HEK293 (cell line): ENCODE measurements around the gene PPAT.

ENCODE experiments used
- CTCF ChIA-PET: fragments of 350-600 bp; formaldehyde crosslinking; extraction: SDS; loops from one replicate; lab custom pipeline; 2021; ENCODE audit warnings: antibody characterized with exemption; lab: Yijun Ruan, JAX
- POLR2A ChIA-PET: fragments of 300-600 bp; formaldehyde crosslinking; extraction: SDS; loops from one replicate; lab custom pipeline; 2020; ENCODE audit warnings: antibody characterized with exemption, inconsistent platforms; lab: Yijun Ruan, JAX
- H3K27ac ChIP-seq: fragments of 200-500 bp; sonication (Bioruptor generic); 2 replicates; pipeline ENCODE4 v1.5.1; 2014; ENCODE audit warnings: low read depth, low read length, control low read depth, inconsistent platforms; ENCODE audit errors: extremely low read depth
- H3K36me3 ChIP-seq, 2 experiments: fragments of 200-500 bp in 1 of 2; sonication (Bioruptor generic) in 1 of 2; 1 replicate in 1 of 2; 2 replicates in 1 of 2; pipeline ENCODE4 v1.5.1; 2014 to 2017; ENCODE audit warnings: inconsistent platforms in 2 of 2, low read length in 2 of 2; ENCODE audit not compliant: control insufficient read depth in 2 of 2, insufficient read depth in 1 of 2
- H3K4me1 ChIP-seq: fragments of 200-500 bp; sonication (Bioruptor generic); 2 replicates; pipeline ENCODE4 v1.5.1; 2014; ENCODE audit warnings: mild to moderate bottlenecking, low read length, inconsistent platforms; ENCODE audit not compliant: control insufficient read depth, insufficient read depth
- H3K4me3 ChIP-seq: 2 replicates; pipeline ENCODE4 v1.5.1; 2011; ENCODE audit warnings: low read depth, mild to moderate bottlenecking, control low read depth, low read length, moderate library complexity
- H3K9me3 ChIP-seq: fragments of 200-500 bp; sonication (Bioruptor generic); 2 replicates; pipeline ENCODE4 v1.5.1; 2014; ENCODE audit warnings: low read depth, low read length, inconsistent platforms; ENCODE audit not compliant: control insufficient read depth, insufficient read depth
- ATF2 ChIP-seq: fragments of 450-650 bp; formaldehyde crosslinking; IDR thresholded peaks from 2 replicates; pipeline ENCODE4 v1.5.1; 2016; ENCODE audit warnings: missing biosample characterization, missing genetic modification characterization, low read depth
- HOXC10 ChIP-seq: sonication (generic); formaldehyde crosslinking; IDR thresholded peaks from 2 replicates; pipeline ENCODE4 v1.8.1; 2023; ENCODE audit warnings: mild to moderate bottlenecking, missing genetic modification reagents
- KLF7 ChIP-seq: fragments of 450-650 bp; formaldehyde crosslinking; IDR thresholded peaks from 2 replicates; pipeline ENCODE4 v1.5.1; 2016; ENCODE audit warnings: missing biosample characterization, missing genetic modification characterization, borderline replicate concordance
- SCRT1 ChIP-seq: fragments of 450-650 bp; formaldehyde crosslinking; IDR thresholded peaks from 2 replicates; pipeline ENCODE4 v1.5.1; 2016; ENCODE audit warnings: missing biosample characterization, missing genetic modification characterization, borderline replicate concordance
- SCRT2 ChIP-seq: fragments of 450-650 bp; formaldehyde crosslinking; IDR thresholded peaks from 2 replicates; pipeline ENCODE4 v1.5.1; 2016; ENCODE audit warnings: missing biosample characterization, missing genetic modification characterization
- ZEB2 ChIP-seq: fragments of 450-650 bp; formaldehyde crosslinking; IDR thresholded peaks from 2 replicates; pipeline ENCODE4 v1.5.1; 2016; ENCODE audit warnings: missing biosample characterization, missing genetic modification characterization
- ZFP3 ChIP-seq: fragments of 450-650 bp; formaldehyde crosslinking; IDR thresholded peaks from 2 replicates; pipeline ENCODE4 v1.5.1; 2016; ENCODE audit warnings: low read depth, missing biosample characterization, missing genetic modification characterization
- ZNF112 ChIP-seq: fragments of 450-650 bp; formaldehyde crosslinking; IDR thresholded peaks from 2 replicates; pipeline ENCODE4 v1.5.0; 2017; ENCODE audit warnings: missing biosample characterization, missing genetic modification characterization
- ZNF132 ChIP-seq: fragments of 450-650 bp; formaldehyde crosslinking; IDR thresholded peaks from 2 replicates; pipeline ENCODE4 v1.5.1; 2017; ENCODE audit warnings: missing biosample characterization, missing genetic modification characterization, borderline replicate concordance
- ZNF140 ChIP-seq: fragments of 450-650 bp; formaldehyde crosslinking; IDR thresholded peaks from 2 replicates; pipeline ENCODE4 v1.5.1; 2016; ENCODE audit warnings: missing biosample characterization, missing genetic modification characterization
- ZNF146 ChIP-seq: fragments of 450-650 bp; formaldehyde crosslinking; IDR thresholded peaks from 2 replicates; pipeline ENCODE4 v1.5.1; 2016; ENCODE audit warnings: missing biosample characterization, missing genetic modification characterization
- ZNF169 ChIP-seq: fragments of 450-650 bp; formaldehyde crosslinking; IDR thresholded peaks from 2 replicates; pipeline ENCODE4 v1.5.1; 2016; ENCODE audit warnings: missing biosample characterization, missing genetic modification characterization
- ZNF248 ChIP-seq: fragments of 450-650 bp; formaldehyde crosslinking; IDR thresholded peaks from 2 replicates; pipeline ENCODE4 v1.5.1; 2017; ENCODE audit warnings: missing biosample characterization, missing genetic modification characterization
- ZNF26 ChIP-seq: fragments of 450-650 bp; formaldehyde crosslinking; IDR thresholded peaks from 2 replicates; pipeline ENCODE4 v1.5.1; 2016; ENCODE audit warnings: missing biosample characterization, missing genetic modification characterization
- ZNF521 ChIP-seq: fragments of 450-650 bp; formaldehyde crosslinking; IDR thresholded peaks from 2 replicates; pipeline ENCODE4 v1.5.1; 2017; ENCODE audit warnings: missing biosample characterization, mild to moderate bottlenecking, missing genetic modification characterization
- ZNF580 ChIP-seq: fragments of 450-650 bp; formaldehyde crosslinking; IDR thresholded peaks from 2 replicates; pipeline ENCODE4 v1.5.1; 2016; ENCODE audit warnings: missing biosample characterization, missing genetic modification characterization
- ZNF610 ChIP-seq: fragments of 450-650 bp; formaldehyde crosslinking; IDR thresholded peaks from 2 replicates; pipeline ENCODE4 v1.5.1; 2016; ENCODE audit warnings: missing biosample characterization, missing genetic modification characterization, borderline replicate concordance
- ZNF785 ChIP-seq: fragments of 450-650 bp; formaldehyde crosslinking; IDR thresholded peaks from 2 replicates; pipeline ENCODE4 v1.5.1; 2016; ENCODE audit warnings: missing biosample characterization, missing genetic modification characterization
- ZNF791 ChIP-seq: fragments of 450-650 bp; formaldehyde crosslinking; IDR thresholded peaks from 2 replicates; pipeline ENCODE4 v1.5.1; 2016; ENCODE audit warnings: missing biosample characterization, missing genetic modification characterization
- ZSCAN4 ChIP-seq: fragments of 450-650 bp; formaldehyde crosslinking; IDR thresholded peaks from 2 replicates; pipeline ENCODE4 v1.5.1; 2017; ENCODE audit warnings: missing biosample characterization, missing genetic modification characterization
- TF ChIP-seq, protein P1 (sequence below): fragments of 450-650 bp; formaldehyde crosslinking; IDR thresholded peaks from 2 replicates; pipeline ENCODE4 v1.5.1; 2017; ENCODE audit warnings: missing biosample characterization, mild to moderate bottlenecking, missing genetic modification characterization, moderate library complexity

PPAT gene

GRCh38 chr4:56427179-56427578 is 8.2 kb downstream of the PPAT start:
- H3K36me3 ChIP-seq: no peaks in the 10 kb centered on the region
- CTCF ChIA-PET: interaction anchor here (0.6 kb wide), 1 partner anchor 435 kb away, joined by 3 read pairs; no protein-coding TSS in a partner anchor
- 0 out of 2 replicates have a peak, but pooled peaks cover 4% of the 10 kb centered on the region for H3K4me1 ChIP-seq
- no peak overlapping the region for H3K27ac ChIP-seq
- H3K9me3 ChIP-seq: no peaks in the 10 kb centered on the region
- POLR2A ChIA-PET: no interaction called here
- no peak for TF ChIP-seq ATF2 (tag by site-specific recombination)
- TF ChIP-seq ZNF248 (tag by site-specific recombination): no peak
- TF ChIP-seq ZNF580 (tag by site-specific recombination): no peak
- TF ChIP-seq HOXC10 (CRISPR knock-in tag): no peak
- no peak for TF ChIP-seq ZNF26
- 0 out of 2 replicates have a peak, but pooled peaks have one; percentile 55 for TF ChIP-seq ZNF140
- no peak for TF ChIP-seq ZNF169 (tag by site-specific recombination)
- TF ChIP-seq, protein P1, sequence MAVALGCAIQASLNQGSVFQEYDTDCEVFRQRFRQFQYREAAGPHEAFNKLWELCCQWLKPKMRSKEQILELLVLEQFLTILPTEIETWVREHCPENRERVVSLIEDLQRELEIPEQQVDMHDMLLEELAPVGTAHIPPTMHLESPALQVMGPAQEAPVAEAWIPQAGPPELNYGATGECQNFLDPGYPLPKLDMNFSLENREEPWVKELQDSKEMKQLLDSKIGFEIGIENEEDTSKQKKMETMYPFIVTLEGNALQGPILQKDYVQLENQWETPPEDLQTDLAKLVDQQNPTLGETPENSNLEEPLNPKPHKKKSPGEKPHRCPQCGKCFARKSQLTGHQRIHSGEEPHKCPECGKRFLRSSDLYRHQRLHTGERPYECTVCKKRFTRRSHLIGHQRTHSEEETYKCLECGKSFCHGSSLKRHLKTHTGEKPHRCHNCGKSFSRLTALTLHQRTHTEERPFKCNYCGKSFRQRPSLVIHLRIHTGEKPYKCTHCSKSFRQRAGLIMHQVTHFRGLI (tag by site-specific recombination): no peak
- TF ChIP-seq, all 188 proteins: peak for 1
- no peak overlapping the region for H3K4me3 ChIP-seq

- Histone ChIP-seq H3K4me1 (0 out of 2 replicates have a peak, but pooled peaks cover 4% of the 10 kb centered on the region), H3K4me3 (no peak overlapping the region), H3K27ac (no peak overlapping the region), H3K9me3 (no peaks in the 10 kb centered on the region), H3K36me3 (no peaks in the 10 kb centered on the region)
- CTCF ChIA-PET: interaction anchor here (0.8 to 3.3 kb wide), 4 partner anchors 8 to 118 kb away, joined by 3 to 16 read pairs (median 4); no protein-coding TSS in a partner anchor
- peak; percentile 74 for TF ChIP-seq ZNF146 (tag by site-specific recombination)
- no peak for TF ChIP-seq KLF7 (tag by site-specific recombination)
- no peak for TF ChIP-seq ZNF112 (tag by site-specific recombination)
- POLR2A ChIA-PET: no interaction called here
Observed at GRCh38 chr4:56426273-56426672, 9.1 kb downstream of the PPAT start.

- no peak for TF ChIP-seq ZSCAN4 (tag by site-specific recombination)
- TF ChIP-seq ZFP3 (tag by site-specific recombination): no peak
- no peak for TF ChIP-seq ZNF132
- TF ChIP-seq ZNF791 (tag by site-specific recombination): no peak
- no peak for TF ChIP-seq SCRT2
- TF ChIP-seq ZNF521 (tag by site-specific recombination): no peak
- no peak for TF ChIP-seq ZNF610 (tag by site-specific recombination)
- TF ChIP-seq ZNF785 (tag by site-specific recombination): no peak
- no peak for TF ChIP-seq KLF7 (tag by site-specific recombination)
- TF ChIP-seq SCRT1 (tag by site-specific recombination): no peak
- TF ChIP-seq ZEB2 (tag by site-specific recombination): no peak
- 0 out of 2 replicates have a peak, but pooled peaks cover 4% of the 10 kb centered on the region for H3K4me1 ChIP-seq
- H3K27ac ChIP-seq: no peak overlapping the region
- H3K9me3 ChIP-seq: no peaks in the 10 kb centered on the region
- H3K36me3 ChIP-seq: peaks cover 0 to 2% of the 10 kb centered on the region in 2 experiments; a peak in 1 of 3 replicates
- CTCF ChIA-PET: interaction anchor here (0.6 to 3.9 kb wide), 10 partner anchors 8 to 410 kb away, joined by 3 to 19 read pairs (median 4); partner anchors contain the start of gene PAICS
- no peak overlapping the region for H3K4me3 ChIP-seq
- POLR2A ChIA-PET: interaction anchor here (1.7 kb wide), 1 partner anchor 10 kb away, joined by 5 read pairs; the partner anchor contains the start of gene PPAT
Observed at GRCh38 chr4:56425518-56425917, 9.9 kb downstream of the PPAT start.
